Measurements from ENCODE around the gene COL19A1.

- TF ChIP-seq CTCF (IDR thresholded peaks at IDR 0.05) (no peak), EP300 (IDR thresholded peaks at IDR 0.05) (no peak), POLR2AphosphoS5 (IDR thresholded peaks at IDR 0.05) (no peak)
These were observed 13.7 kb upstream of the COL19A1 start for GRCh38 chr6:69852706-69853105.

All from sigmoid colon (tissue), 4 donors.